ENCODE measurements around the gene SLC16A2. TPM values are rescaled to one million over a fixed set of nuclear protein-coding genes. Genes with fewer than 3 reads are reported as not detected.

The SLC16A2 gene
- total RNA-seq, 4 donors from 2014 or later: 2.7 to 4.3 (median 3.2) TPM

DNA sequence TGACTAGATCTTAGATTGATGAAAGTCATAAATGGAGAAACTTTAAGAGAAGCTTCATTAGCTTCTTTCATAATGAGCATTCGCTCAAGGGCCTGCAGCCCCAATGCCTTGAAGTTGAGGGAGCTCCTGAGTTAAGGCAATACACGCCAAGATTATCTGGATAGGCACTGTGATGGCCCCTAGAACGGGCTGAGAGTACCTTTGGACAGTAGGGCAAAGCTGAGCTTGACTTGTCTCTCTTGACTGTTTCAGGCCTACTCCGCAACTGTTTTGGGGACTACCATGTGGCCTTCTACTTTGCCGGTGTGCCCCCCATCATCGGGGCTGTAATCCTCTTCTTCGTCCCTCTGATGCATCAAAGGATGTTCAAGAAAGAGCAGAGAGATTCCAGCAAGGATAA, 109.8 kb downstream of the SLC16A2 start:
- TF ChIP-seq POLR2A (IDR thresholded peaks at IDR 0.05): no peak
- TF ChIP-seq, protein P1, sequence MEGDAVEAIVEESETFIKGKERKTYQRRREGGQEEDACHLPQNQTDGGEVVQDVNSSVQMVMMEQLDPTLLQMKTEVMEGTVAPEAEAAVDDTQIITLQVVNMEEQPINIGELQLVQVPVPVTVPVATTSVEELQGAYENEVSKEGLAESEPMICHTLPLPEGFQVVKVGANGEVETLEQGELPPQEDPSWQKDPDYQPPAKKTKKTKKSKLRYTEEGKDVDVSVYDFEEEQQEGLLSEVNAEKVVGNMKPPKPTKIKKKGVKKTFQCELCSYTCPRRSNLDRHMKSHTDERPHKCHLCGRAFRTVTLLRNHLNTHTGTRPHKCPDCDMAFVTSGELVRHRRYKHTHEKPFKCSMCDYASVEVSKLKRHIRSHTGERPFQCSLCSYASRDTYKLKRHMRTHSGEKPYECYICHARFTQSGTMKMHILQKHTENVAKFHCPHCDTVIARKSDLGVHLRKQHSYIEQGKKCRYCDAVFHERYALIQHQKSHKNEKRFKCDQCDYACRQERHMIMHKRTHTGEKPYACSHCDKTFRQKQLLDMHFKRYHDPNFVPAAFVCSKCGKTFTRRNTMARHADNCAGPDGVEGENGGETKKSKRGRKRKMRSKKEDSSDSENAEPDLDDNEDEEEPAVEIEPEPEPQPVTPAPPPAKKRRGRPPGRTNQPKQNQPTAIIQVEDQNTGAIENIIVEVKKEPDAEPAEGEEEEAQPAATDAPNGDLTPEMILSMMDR (IDR thresholded peaks at IDR 0.05): no peak
- WGBS, 2 donors: 88 to 99% methylated on average over 7 of the region's 7 CpGs
- no peak overlapping the region for H3K4me3 ChIP-seq (ENCODE audit: low read depth, poor library complexity, severe bottlenecking)
- no peak for DNase-seq (ENCODE audit: low spot score in 2 of 2)
- intact Hi-C loops (cut with DNase I; ENCODE audit: low total_unique reads): no loop called here

DNA sequence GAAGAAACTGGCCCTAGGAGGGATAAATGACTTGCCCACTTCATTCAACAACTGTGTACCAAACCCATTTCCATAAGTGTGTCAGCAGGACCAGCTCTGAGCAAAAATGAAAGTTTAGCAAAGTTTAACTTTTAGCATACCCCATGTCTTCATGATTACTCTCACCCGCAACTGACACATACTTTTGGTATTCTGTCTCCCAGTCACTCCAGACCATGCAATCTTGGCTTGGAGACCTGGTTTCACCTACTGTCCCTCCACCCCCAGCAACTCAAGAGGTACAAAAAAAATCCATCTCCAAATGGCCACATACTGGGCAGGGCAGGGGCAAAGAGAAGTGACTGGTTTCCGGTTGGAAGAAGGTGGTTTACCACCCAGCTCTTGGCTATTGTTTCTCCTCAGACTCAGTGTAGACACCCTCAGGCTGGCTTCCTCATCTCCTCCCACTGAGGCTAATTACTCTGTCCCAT, 113.3 kb downstream of the SLC16A2 start:
- intact Hi-C loops (cut with DNase I; ENCODE audit: low total_unique reads): no loop called here
- no peak for DNase-seq (ENCODE audit: low spot score in 2 of 2)
- H3K4me3 ChIP-seq (ENCODE audit: low read depth, poor library complexity, severe bottlenecking): no peak overlapping the region
- TF ChIP-seq, protein P1 (IDR thresholded peaks at IDR 0.05): no peak
- TF ChIP-seq POLR2A (IDR thresholded peaks at IDR 0.05): no peak
- WGBS, 2 donors: 91 to 92% methylated on average over 2 of the region's 2 CpGs

DNA sequence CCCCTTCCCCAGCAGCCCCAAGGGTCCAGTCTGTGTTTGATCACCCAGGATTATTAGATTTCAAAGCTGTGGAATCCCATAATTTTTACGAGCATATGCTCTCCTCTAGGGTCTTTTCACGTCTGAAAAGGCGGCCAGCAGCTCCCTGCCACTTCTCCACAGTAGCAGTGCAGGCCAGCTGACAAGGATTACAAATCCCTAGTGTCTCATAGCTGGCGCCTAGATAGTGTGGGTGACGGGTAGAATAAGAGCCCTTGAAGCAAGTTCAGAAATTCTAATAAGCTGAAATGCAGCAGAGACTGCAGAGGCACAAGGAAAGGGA, 113.8 kb downstream of the SLC16A2 start:
- intact Hi-C loops (cut with DNase I; ENCODE audit: low total_unique reads): no loop called here
- H3K4me3 ChIP-seq (ENCODE audit: low read depth, poor library complexity, severe bottlenecking): no peak overlapping the region
- 33% methylated on average over 5 of the region's 5 CpGs for WGBS, 2 donors
- TF ChIP-seq, protein P1 (IDR thresholded peaks at IDR 0.05): no peak
- no peak for TF ChIP-seq POLR2A (IDR thresholded peaks at IDR 0.05)
- DNase-seq (ENCODE audit: low spot score in 2 of 2): no peak

DNA sequence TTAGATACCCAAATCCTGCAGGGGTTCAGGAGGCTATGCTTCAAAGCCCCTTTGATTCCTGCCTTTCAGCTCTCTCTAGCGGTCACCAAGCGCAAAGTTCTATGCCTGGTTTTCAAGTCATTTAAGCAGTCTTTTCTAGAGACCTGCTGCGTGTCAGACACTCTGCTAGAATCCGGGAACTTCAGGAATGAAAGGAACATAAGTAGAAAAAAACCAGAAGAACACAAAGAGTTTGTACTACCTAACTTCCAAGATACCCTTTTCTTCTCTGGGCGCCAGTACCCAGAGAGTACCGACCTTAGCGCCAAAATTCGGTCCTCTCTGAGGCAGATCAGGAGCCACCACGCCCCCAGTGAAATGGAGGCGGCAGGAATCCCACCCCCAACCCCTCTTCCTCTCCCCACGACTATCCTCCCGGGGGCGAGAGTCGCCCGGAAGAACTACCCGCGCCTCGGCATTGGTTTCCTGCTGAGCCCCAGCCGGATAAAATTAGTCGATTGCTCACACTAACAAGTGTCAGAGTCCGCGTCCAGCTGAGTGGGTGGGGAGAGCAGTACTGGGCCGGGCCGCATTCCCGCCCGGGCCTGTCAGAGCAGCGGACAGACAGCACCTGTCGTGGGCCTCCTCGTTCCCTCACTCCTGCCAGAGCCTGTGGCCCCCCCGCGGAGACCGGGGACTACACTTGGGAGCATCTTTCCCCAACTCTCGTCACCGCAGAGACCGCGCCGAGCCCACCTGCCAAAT, 114.3 kb downstream of the SLC16A2 start:
- peak; percentile 16 to 88 for DNase-seq (ENCODE audit: low spot score in 2 of 2)
- no peak for TF ChIP-seq POLR2A (IDR thresholded peaks at IDR 0.05)
- TF ChIP-seq, protein P1 (IDR thresholded peaks at IDR 0.05): no peak
- H3K4me3 ChIP-seq (ENCODE audit: low read depth, poor library complexity, severe bottlenecking): no peak overlapping the region
- WGBS, 2 donors: 8 to 40% methylated on average over 10 to 35 of the region's 37 CpGs
- intact Hi-C loops (cut with DNase I; ENCODE audit: low total_unique reads): no loop called here

DNA sequence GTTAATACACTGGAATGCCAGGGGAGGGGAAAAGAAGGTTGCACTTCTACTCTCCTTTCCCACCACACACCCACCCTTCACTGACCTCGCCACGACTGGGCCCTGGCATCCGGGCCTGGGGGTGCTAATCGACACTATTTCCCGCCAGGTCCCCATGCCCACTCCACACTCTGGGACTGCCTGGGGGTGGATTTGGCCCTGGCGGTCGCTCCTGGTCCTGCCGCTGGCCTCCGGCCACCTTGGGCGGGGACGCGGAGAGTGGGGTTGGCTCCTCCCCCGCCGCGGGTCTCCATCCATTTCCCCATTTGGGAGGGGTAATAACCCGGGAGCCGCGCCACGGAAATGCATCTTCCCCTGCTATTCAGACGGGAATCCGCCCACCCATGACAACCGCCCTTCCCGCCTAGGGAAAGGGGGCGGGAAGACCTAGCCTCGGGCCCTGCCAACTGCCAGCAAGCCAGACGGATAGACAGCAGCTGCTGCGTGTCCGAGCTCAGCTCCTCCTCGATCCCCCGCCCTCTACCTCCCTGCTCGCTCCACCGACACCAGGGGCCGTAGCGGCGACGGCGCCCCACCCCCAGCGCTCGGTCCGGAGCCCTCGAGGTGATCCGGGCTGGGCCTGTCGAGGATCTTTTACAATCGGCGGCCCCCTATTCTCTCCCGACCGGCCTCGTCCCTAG, 115.0 kb downstream of the SLC16A2 start:
- intact Hi-C loops (cut with DNase I; ENCODE audit: low total_unique reads): no loop called here
- no peak for TF ChIP-seq POLR2A (IDR thresholded peaks at IDR 0.05)
- TF ChIP-seq, protein P1 (IDR thresholded peaks at IDR 0.05): no peak
- WGBS, 2 donors: 0 to 43% methylated on average over 4 to 43 of the region's 48 CpGs
- peak overlapping the region; percentile 12 for H3K4me3 ChIP-seq (ENCODE audit: low read depth, poor library complexity, severe bottlenecking)
- peak; percentile 21 to 95 for DNase-seq (ENCODE audit: low spot score in 2 of 2)

All from lower leg skin (tissue), 4 donors.